HG02588 (cell line): ENCODE results near the gene EGFLAM.
"Not testable (repeated sequence)": the region's sequence is repeated elsewhere in the genome, so short reads cannot be mapped to it uniquely, and the experiment has no call there.

Source experiments
- ATAC-seq: cut with Tn5 transposase; IDR thresholded peaks from one replicate; pipeline ENCODE4 v1.9.1; 2021; ENCODE audit warnings: mild to moderate bottlenecking, moderate library complexity; ENCODE audit not compliant: unreplicated experiment

Gene EGFLAM

GRCh38 chr5:38413696-38414095, 155.3 kb downstream of the EGFLAM start:
- ATAC-seq: no peak

DNA sequence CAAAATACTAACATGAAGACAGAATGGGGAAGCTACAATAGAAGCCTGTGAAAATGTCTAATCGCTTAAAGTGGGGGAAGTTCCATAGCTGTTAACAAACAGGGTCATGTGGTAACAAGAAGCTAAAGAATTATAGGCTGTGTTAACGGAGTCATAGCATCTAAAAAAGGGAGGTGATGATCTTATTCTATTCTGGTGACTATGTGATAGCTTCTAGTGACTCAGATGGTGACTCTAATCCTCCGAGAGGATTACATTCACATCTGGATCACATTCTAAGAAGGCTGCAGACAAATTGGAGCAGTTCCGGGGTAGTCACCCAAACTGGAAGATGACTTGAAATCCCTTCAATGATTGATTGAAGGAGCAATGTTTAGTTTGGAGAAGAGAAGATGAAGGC, 156.0 kb downstream of the EGFLAM start:
- no peak for ATAC-seq

GRCh38 chr5:38415772-38416171, 157.4 kb downstream of the EGFLAM start:
- not testable (repeated sequence) for ATAC-seq

GRCh38 chr5:38417658-38418017, 159.3 kb downstream of the EGFLAM start:
- no peak for ATAC-seq

DNA sequence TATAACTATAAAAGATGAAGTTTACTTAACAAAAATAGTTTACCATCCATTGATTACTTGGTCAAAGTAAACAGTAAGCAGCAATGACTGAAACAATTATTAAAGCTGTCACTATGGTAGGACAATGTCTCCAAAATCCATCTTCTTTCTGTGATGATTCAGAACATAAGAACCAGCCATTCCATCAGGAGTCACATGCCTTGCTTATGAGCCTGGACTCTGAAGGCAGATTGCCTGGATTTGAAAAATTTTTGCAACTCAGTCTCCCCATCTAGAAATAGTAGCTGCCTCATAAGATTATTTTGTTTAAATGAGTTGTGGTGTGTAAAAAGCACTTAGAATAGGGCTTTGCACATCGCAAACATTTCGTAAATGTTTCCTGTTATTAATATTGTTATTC, 161.9 kb downstream of the EGFLAM start:
- no peak for ATAC-seq

DNA sequence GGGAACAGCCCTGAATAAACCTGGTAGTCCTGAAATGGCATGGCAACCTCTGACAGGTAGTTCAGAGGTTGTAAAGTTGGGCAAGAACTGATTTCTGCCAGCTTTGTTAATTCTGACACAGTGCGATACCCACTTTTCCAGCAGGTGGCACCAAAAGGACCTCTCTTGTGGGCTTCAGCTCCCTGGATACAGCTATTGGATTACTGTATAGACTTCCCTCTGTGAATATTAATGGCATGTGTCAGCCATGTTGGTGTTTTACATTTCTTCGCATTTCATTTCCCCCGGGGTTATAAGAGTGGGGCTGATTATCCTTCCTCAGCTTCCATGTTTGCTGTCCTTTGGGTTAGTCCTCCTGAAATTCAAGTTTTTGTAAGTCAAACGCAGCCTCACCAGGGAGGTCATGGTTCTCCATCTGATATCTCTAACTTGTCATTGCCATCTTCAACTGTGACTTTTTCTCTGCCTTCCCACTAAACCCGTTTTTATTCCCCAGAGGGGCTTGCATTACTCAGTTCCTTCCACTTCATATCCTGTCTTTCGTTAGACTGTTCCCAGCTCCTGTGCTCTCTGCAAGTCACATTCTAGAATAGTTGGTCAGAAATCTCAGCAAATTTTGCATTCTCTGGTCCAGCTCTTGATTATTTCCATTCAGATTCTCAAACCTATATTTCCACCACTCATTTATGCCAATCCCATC, 162.5 kb downstream of the EGFLAM start:
- ATAC-seq: no peak

DNA sequence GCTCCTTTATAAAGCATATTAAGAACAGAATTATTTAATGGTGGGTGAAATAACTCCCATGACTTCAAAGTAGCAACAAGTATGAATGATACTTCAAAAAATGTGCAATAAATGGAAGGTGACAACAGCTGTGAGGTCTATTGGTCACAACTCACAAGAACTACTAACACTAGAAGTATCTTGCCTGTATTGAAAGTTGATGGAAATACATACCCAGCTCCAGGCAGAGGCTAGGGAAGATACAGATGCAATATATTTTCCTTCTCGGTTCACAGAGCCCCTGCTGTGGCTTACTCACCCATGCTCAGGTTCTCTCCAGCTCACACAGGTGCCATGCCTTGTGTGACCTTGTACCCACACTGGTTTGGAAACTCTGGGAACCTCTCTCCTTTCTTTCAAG, 164.3 kb downstream of the EGFLAM start:
- ATAC-seq: no peak

DNA sequence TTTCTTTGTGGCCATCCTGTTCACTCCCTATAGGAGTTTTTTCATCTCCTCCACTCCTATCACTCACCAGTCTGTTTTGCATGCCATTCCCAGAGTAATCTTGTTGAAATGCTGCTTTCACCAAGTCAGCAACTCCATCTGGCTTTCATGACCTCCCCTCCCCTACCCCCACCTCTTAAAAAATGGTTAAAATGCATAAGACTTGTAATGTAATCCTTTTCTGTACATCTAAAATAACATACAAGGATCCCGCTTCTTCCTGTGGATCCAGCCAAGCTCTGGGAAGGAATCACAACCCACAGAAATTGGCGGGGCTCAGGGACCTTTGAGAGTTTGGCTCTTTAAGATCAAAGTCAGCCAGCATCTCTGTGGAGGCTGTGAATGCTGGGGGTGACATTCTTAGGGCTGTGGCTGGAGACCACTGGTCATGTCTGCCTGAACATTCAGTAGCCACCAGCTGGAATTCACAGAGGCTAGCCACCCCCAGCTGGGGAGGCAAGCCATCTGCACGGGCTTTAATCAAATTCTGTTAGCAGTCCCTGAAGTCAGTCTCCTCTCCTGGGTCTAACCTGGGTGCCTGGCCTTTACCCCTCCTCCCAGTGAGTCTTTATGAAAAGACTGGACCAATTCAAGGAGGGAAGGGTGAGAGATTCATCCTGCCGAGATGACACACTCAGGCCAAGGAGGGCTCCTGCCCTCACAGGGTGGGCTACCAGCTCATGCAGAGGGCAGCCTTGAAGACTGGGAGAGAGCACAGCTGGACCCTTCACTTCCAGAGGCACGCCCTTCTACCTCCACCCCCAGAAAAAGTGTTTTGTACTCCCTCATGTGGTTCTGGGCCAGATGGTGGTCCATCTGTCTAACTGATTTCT, 165.2 kb downstream of the EGFLAM start:
- no peak for ATAC-seq

DNA sequence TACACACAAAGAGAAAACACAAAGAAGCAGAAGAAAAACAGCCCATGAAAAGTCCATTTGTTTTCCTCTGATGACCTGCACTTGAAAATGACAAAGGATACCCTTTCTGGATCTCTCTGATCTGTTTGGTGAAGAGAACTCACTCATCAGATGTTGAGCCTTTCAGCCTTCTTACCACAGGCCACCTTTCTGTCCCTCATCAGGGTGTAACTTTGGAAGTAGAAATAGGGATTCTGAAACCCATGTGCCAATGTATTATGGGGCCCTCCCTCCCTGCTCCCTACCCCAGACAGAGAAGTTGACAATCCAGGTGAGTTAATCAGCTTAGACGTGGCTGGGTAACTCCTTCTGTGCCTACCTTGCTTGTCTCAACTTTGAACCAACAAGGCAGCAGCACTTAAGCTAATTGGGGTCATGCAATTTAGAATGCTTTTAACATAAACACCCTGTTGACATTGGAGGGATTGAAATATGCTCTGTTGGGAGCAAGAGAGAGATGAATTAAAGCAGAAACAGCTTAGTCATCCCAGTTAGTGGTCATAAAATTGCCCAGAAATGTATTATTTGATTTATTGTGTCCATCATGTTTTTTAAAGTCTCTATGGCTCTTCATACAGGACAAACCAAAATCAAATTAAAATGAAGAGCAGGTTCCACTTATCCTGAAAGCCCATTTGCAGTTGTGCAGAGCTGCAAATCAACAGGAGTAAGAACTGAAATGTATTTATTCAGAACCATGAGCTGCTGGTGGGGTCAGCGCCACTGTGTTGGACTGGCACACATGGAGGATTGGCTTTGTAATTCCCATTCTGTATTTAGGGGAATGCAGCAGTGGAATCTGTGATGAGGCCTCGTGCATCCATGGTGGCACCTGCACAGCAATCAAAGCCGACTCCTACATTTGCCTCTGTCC, 166.0 kb downstream of the EGFLAM start:
- ATAC-seq: no peak

DNA sequence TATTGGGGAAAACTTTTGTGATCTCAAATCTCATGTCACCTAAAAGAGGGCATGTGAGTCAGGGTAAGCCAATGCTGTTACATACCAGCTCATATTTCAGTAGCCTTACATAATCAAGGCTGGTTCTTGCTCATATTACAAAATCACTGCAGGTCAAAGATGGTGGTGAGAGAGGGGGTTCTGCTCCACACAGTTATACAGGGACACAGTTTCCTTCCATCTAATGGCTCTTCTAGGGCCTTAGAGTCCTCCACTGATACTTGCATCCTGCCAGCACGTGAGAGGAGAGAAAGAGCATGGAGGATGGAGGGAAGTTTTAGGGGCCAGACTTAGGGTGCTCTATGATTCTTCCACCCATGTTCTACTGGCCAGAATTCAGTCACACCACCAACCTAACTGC, 168.1 kb downstream of the EGFLAM start:
- no peak for ATAC-seq

- no peak for ATAC-seq
Measured at GRCh38 chr5:38426986-38427950, 168.9 kb downstream of the EGFLAM start.

GRCh38 chr5:38431242-38431853, 173.0 kb downstream of the EGFLAM start:
- ATAC-seq: no peak

DNA sequence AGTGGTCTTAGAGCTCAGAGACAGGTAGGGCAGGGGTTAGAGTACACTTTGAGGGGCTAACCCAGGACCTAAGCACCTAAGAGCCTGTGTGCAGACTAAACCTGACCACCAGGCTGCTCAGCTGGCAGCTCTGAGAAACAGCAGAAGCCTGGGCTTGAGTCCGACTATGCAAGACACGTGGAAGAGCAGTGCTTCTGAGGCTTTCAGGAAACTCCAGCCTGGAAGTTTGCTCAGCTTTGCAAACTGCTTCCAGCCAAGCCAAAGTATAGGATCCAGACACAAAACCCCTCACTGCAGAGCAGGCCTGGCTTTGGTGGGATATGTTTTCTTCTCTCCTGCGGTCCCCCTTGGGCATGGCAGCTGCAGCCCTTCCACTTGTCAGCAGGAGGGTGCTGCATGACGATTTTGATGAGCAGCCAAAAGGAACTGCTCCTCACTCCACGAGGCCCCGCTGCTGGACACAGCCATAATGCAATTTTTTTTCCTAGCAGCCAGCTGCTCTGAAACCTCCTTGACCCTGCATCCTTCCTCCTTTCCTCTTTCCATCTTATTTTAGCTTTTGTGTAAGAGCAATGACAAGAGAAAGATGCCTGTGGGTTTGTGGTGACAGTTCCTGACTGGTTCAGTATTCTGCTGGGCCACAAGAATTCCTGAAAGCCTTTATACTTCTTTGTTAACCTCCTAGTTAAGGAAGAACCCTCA, 175.0 kb downstream of the EGFLAM start:
- ATAC-seq: no peak

- no peak for ATAC-seq
Measured at GRCh38 chr5:38434966-38435705, 176.8 kb downstream of the EGFLAM start.

GRCh38 chr5:38438757-38439156, 180.4 kb downstream of the EGFLAM start:
- no peak for ATAC-seq

DNA sequence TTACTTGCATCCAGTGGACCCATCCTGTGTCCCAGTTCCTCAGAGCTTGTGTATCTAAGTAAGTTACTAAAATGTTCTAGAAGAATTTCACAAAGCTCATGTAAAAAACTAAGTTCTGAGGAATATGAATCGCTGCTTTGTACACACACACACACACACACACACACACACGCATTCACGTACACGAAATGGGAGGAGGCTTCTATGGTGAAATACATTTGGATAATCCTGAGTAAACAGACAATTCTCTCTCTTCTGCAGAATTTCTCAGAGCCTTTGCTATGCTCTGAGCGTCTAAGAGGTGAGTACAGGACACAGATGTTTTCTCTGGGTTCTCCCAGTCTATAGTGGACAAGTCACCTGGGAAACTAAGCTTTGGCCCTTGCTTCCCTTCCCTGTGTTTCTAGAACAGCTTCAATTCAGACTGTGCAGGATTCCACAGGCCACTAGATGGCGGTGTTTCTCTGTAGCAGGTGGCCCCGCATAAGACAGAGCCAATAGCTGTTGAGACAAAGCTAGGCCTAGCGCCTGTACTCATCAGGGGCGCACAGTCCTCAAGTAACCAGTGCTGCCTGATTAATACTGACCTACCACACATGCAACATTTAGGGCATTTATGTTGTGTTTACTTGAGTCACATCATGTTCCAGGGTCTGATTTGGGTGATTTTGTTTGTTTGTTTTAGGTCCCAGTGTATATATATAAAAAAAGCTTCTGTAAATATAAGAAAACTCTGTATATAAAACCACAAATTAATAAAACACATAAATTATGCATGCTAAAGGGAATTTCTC, 183.3 kb downstream of the EGFLAM start:
- ATAC-seq: peak; percentile 98

GRCh38 chr5:38442247-38442573, 183.9 kb downstream of the EGFLAM start:
- no peak for ATAC-seq

DNA sequence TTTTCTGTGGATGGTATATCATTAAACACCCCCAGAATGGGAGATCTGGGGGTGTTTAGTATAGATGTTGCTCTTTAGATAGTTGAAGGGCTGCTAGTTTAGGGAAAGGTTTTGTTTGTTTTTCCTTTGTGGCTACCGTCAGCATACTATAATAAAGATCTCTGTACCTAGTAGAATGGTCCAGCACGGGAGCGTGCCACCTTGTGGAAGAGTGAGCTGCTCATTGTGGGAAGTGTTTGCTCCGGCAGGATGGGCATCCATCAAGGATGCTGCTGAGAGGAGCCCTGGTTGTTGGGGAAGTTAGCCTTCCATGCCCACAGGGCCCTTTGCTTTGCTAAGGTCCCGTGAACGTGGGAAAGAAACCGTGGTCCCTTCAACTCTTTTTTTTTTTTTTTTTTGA, 185.0 kb downstream of the EGFLAM start:
- ATAC-seq: no peak
